NCI-H524 treated with DMSO at 0.1 percent for 48 hours (cell line): ENCODE results near the gene ZNF136.

ENCODE experiments used
- DNase-seq: peaks from one replicate; lab custom pipeline; 2025; lab: John Stamatoyannopoulos, UW

ZNF136 gene

DNA sequence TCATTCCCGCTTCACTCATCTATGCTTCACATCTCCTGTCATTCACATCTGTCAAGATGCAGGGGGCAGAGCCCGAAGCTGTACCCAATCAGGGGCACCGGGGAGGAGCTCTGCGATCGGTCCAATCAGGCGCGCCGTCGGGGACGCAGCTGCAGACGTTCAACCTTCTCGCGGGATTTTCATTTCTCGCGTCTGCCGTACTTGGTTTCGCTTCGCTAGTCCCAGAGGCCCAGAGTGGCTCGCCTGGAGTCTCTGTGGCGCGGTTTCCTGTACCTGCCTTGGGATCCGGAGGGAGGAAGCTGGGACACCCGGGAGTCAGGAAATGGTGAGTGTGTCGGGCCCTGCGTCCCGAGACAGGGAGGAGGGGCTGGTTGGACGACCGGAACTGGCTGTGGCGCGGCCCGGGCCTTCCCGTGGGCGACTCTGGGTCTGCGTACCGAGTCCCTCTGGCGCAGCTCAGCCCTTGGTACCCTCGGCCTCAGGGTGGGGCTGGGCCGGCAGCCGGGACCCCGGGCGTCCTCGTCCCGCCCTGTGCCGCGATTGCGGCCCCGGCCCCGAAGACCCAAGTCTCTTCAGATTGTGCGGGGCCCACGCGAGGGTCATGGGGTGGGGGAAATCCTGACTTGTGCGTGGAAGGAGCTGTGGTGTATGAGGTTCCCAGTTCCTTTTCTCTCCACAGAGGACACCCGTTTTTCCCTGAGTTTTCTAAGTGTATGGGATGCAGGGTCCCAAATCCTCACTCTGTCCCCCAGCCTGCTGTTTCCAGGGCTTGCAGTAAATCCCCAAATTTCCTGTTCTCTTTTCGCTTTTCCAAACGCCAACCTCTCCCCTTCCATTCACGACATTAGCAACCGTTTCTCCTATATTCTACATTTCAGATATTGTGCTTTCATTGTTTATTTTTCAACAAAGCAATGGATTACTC lies at the start of gene ZNF136:
Gene ZNF136 (plus strand): TSS at position 215 of the 925 bp plus-strand sequence. CDS start 108 bp downstream, at position 323.
- DNase-seq: peak; percentile 73

DNA sequence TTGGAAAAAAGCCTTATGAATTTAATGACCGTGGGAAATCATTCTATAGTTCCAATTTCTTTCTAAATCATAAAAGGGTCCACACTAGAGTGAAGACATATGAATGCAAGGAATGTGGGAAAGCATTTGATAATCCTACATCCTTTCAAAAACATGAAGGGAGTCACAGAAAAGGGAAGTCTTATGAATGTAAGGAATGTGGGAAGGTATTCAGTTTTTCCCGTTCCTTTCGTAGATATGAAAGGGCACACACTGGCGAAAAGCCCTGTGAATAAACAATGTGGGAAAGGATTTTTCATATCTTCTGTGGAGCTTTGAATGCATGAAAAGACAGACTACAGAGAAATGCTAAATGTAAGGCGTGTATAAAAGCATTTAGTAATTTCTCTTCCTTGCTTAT lies 49.8 kb upstream of the ZNF136 start:
- DNase-seq: no peak

DNA sequence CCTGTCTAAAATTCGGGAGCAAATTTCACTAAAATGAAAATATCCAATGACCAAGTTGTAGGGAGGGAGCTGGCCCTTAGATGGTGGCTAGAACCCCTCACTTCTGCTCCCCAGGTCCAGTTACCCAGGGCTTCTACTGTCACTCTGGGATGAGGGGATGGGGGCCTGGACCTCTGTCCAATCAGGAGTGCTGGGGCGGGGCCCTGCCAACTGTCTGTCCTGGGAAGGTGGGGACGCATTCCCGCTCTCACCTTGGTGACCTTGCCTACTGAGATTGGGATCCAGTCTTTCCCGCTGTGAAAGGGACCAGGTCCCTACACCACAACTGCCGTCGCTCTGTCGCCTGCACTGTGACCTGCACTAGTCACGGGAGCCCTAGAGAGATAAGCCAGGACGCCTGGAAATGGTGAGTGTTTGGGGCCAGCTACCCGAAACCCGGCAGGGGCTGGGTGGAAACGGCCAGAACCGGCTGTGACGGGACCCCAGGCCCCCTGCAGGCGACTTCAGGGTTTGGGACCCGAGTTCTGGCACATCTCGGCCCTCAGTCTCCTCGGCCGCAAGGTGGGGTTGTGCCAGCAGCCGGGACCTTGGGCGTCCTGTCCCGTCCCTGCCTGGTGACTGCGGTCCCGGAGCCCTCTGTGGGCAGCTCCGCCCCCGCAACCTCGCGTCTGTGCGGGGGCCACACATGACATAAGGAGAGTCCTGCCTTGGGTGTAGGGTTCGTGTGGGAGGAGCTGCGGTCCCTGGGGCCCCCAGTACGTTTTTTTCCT lies 45.5 kb upstream of the ZNF136 start:
- no peak for DNase-seq

DNA sequence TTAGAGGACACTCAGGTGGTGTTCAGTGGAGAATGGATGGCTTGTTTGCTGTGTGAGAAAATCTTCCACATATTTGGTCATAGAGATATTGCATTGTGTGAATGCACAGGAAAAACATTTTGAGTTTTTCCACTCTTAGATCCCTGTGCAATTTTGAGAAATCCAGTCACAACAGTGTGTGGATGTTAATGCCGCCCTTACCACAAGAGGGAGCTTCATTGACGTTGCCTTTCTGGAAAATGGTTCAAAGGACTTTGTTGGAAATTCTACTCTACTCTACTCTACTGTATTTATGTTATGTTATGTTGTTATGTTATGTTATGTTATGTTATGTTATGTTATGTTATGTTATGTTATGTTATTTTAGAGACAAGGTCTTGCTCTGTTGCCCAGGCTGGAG lies 36.2 kb upstream of the ZNF136 start:
- DNase-seq: no peak

DNA sequence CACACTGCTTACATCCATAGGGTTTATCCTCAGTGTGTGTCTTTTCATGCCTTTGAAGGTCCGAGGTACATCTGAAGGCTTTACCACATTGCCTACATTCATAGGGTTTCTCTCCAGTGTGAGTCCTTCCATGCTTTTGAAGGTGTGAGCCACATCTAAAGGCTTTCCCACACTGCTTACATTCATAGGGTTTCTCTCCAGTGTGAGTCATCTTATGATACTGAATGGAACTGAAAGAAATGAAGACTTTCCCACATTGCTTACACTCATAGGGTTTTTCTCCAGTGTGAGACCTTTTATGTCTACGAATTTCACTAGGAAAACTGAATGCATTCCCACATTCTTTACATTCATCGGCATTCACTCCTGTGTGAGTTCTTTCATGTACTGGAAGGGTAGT lies 29.8 kb upstream of the ZNF136 start:
- DNase-seq: no peak

DNA sequence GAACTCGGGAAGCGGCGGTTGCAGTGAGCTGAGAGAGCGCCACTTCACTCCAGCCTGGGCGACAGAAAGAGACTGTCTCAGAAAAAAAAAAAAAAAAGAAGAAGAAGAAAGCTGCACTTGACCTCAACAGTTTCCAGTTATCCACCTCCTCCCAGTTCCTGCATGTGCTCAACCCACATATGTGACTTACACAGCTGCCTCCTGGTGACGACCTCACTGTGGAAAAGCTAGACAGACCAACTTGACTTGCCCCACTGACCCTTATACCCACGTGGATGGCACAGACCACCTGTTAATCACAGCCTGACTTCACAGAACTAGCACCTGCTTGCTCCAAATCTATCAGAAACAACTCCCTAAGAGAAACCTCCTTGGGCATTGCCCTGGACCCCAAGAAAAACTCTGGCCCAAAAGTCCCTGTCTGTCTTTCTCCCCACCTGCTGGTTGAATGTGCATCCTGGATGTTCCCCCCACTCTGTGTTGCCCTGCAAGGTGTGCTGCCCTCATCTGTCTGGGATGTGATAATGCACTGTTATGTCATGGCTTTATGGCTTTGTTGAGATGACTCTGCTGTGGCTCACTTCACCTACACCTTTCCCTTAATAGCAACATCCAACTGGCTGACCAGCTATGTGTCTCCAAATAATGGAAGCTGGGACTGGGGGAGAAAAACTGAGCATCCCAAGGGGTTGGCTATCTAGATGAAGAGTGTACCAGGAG lies 25.5 kb upstream of the ZNF136 start:
- no peak for DNase-seq

DNA sequence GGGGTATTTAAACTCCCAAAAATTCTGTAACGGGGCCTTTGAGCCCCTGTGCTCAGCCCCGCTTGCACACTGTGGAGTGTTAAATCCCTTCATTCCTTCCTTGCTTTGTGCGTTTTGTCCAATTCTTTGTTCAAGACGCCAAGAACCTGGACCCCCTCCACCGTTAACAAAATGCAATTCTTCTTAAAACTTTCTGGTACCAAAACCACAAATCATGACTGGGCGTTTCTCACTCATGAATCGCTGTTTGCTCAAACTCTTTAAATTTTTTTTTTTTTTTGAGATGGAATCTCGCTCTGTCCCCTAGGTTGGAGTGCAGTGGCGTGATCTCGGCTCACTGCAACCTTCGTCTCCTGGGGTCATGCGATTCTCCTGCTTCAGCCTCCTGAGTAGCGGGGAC lies 23.6 kb upstream of the ZNF136 start:
- DNase-seq: no peak

DNA sequence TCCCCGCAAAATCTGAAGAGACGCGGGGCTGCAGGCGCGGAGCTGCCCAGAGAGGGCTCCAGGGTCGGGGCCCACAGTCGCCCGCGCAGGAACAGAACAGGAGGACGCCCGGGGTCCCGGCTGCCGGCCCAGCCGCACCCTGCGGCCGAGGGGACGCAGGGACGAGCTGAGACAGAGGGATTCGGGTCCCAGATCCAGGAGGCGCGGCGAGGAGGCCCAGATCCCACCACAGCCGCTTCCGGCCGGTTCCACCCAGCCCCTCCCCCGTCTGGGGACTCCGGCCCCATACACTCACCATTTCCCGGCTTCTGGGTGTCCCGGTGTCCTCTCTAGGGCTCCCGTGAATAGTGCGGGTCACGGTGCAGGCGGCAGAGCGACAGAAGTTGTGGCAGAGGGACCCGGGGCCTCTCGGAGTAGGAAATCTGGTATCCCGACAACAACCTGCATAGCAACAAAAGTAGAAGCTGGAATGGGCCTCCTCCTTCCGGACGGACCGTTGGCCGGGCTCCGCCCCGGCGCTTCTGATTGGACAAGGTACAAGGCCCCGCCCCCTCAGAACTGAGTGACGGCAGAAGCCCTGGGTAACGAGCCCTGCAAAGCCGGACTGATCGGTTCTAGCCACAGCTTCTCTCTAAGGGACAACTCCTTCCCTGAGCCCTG lies 22.9 kb upstream of the ZNF136 start, which contains the start of gene ZNF20:
Gene ZNF20 (minus strand): TSS at position 466 of the 660 bp plus-strand sequence. CDS start 168 bp downstream, at position 298.
- peak; percentile 76 for DNase-seq

DNA sequence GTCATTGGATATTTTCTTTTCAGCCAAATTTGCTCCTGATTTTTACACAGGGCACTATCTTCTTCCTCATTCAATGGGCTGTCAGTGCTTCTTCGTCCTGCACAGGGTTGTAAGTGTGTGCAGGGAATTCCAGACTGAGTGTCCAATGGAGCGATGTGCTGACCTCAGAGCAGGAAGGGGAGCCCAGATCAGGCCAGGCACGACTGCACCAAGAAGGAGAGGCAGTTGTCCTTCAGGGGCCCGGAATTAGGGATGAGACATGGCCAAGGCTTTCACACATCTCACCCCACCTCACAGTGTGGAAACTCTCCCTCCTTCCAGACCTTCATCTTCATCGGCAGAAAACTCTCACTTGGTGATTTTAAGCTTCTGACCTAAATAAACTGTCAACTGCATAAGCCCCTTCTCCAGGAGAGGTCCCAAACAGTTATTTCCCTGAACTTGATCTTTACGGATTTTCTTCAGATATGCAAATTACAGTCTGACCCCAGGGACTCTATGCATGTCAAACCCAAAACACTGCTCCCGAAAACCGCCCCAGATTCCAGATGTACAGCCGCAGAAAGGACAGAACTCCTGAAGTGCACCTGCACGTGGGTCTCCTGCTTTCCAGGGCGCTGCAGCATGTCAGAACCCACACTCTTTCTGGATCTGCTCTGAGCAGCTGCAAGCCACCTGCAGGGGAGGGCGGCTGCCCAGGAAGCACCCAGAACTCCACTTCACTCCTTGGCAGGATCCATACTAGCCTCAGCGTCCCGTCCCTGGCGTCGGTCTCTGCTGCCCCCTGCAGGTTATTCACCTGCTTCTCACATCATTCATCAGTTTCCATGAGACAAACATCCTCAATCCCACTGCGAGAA lies 22.1 kb upstream of the ZNF136 start:
- peak; percentile 55 for DNase-seq

DNA sequence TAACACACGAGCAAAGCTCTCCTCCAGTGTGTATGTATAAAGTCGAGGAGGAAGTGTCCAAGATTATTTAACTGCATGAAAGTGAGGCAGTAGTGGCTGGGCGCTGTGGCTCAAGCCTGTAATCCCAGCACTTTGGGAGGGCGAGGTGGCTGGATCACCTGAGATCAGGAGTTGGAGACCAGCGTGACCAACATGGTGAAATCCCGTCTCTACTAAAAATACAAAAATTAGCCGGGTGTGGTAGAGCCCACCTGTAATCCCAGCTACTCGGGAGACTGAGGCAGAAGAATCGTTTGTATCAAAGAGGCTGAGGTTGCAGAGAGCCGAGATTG lies 21.5 kb upstream of the ZNF136 start:
- DNase-seq: no peak

DNA sequence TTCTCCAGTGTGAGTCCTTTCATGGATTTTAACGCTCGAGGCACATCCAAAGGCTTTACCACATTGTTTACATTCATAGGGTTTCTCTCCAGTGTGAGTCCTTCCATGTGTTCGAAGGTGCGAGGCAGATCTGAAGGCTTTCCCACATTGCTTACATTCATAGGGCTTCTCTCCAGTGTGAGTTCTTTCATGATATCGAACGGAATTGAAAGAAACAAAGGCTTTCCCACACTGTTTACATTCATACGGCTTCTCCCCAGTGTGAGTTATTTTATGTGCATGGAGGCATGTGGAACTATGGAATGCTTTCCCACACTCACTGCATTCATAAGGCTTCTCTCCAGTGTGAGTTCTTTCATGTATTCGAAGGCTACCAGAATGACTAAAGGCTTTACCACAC lies 17.5 kb upstream of the ZNF136 start:
- DNase-seq: no peak

DNA sequence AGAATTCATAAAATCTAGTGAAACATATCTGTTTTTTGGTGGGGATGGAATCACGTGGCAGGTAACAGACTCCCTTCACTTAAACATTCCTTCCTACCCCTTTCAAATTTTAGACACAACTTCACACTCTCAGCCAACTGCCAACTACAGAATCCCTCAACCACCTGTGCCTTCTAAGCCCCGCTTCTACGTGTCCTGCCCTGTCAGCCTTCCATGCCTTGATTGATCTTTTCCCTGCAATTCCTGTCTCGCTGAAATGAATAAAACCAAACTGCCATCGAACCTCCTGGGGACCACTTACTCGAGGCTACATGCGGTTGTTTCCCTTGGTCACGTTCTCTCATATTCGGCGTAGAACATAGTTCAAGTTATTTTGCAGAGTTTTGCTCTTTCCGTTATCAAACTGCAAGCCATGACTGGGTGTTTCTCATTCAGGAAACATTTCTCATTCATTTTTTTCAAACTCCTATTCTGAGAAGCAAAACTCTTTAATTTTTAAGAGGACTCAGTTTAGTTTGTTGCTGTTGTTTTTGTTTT lies 7.5 kb upstream of the ZNF136 start:
- no peak for DNase-seq

DNA sequence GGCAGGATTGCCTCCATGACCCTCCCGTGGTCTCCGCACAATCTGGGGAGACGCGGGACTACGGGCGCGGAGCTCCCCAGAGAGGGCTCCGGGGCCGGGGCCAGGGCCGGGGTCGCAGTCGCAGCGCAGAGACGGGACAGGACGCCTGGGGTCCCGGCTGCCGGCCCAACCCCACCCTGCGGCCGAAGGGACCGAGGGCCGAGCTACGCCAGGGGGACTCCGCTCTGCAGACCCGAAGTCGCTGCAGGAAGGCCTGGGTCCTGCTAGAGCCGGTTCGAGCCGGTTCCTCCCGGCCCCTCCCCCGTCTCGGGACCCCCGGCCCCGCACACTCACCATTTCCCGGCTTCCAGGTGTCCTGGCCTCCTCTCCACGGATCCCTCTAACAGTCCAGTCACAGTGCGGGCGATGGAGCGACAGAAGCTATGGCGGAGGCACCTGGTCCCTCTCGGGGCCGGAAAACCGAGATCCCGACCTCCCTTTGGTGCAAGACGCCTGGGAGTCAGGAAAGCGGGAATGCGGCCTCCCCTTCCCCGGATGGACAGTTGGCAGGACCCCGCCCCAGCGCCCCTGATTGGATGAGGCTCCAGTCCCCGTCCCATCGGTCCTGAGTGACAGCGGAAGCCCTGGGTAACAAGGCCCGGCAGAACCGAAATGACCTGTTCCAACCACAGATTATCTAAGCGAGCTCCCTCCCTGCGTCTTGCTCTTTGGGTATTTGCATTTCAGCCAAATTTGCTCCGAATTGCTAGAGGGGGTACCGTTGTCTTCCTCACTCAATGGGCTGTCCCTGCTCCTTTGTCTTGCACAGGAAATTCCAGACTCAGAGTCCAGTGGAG lies 6.5 kb upstream of the ZNF136 start, which contains the start of gene ZNF625:
Gene ZNF625 (minus strand): TSS at position 512 of the 836 bp plus-strand sequence. CDS start 176 bp downstream, at position 336.
- DNase-seq: peak; percentile 76

DNA sequence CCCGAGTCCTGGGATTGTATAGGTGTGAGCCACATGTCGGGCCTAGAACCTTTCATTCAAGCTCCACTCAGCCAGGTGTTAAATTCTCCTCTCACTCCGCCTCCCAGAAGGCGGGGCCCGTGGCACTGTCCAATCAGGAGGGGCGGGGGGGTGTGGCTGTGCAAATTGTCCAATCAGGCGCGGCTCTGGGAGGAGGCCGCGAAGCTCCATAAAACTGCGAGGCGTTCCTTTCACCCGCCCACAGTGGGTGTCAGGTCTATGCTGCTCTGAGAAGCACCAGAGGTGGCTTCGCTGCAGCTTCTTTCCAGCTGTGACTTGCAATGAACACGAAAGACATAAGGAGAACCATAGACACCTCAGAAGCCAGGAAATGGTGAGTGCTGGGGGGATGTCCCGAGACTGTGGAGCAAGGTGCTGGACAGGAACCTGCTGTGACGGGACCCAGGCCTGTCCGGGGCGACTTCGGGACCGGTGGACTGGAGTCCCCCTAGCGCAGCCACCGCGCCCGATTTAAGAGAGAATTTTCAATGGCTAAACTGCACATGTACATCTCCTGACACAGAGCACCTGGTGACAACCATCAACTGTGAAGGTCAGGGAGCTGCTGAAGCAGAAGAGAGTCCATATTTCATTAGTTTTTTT lies 3.0 kb upstream of the ZNF136 start:
- DNase-seq: no peak

DNA sequence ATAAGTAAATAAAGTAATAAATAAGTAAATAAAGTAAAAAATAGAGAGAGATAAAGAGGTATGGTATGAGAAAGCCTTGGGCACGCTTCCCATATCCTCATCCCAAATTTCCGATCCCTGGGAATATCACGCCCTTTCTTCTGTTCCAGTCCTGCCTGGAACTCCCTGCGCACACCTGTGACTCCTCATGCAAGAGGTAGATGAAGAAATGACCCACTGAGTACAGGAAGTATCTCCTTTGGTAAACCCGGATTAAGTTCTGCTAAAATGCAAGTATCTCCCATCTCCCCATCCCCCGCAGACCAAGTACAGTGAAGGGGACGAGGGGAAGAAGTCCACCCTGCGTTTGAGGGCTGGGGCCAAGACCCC lies 399 bp upstream of the ZNF136 start:
- DNase-seq: no peak

DNA sequence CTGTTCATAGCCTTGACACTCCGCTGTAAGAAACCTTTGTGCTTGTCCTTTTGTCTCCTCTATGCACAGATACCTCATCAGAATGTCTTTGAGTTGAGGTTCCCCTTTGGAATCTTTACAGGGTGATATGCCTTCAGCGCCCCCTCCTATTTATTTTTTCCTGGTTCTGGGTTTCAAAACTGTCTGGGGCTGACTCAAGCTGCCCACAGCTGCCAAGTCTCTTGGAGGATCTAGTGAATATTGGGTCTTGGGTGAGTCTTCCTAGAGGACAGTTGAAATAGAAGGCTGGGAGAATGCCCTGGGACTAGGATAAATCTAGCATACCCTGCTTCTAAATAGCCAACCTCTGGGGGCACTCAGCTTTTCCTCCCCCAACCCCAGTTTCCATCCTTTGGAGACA lies 930 bp downstream of the ZNF136 start:
- no peak for DNase-seq

DNA sequence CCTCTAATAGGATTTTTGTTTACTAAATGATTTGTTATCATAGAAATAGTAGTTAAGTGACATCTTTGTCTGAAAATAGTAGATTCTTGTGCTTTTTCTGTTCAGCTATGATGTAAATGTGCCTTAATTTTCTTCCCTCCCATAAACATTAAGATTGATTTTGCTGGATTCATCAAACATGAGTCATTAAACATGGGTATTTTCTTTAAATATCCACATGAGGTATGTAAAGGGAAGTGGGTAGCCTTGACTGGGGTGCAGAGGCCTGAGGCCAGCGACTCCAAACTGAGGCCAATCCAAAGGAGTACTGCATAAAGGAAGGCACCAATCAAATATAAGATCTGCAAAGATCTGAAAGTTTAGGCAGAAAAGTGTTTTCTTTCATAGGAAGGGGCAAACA lies 3.7 kb downstream of the ZNF136 start:
- no peak for DNase-seq

DNA sequence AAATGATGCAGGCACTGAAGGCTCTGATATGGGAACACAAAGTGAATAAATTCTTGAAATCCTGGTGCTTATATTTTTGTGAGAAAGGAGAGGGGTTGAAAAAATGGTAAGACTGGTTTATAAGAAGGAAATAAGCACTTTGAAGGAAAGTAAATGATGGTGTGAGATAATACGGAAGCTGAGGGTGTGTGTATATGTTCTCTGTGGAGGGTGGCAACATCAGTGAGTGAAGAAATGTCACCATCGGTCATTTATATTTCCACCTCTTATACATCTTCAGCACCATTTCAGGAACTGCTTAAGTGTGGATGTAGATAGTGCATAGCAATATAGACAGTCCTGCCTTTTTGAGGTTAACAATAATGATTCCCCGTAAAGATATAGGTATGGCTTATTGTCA lies 17.5 kb downstream of the ZNF136 start:
- DNase-seq: no peak

DNA sequence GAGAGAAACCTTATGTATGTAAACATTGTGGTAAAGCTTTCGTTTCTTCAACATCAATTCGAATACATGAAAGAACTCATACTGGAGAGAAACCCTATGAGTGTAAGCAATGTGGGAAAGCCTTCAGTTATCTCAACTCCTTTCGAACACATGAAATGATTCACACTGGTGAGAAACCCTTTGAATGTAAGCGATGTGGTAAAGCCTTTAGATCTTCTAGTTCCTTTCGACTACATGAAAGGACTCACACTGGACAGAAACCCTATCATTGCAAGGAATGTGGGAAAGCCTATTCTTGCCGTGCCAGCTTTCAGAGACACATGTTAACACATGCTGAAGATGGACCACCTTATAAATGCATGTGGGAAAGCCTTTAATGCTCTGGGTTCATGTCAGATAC lies 24.7 kb downstream of the ZNF136 start:
- DNase-seq: no peak
